Measurements from ENCODE around the gene FAM222A. TPM values are rescaled to one million over a fixed set of nuclear protein-coding genes. Genes with fewer than 3 reads are reported as not detected.

FAM222A gene
- polyA plus RNA-seq, 1 experiment = 0.36 TPM

- TF ChIP-seq CTCF (IDR thresholded peaks at IDR 0.05; ENCODE audit: insufficient read depth, low read depth, low read length) = no peak
- ChIA-PET POLR2A (no interaction called here), CTCF (interaction anchor here (1.5 kb wide), 1 partner anchor 17 kb away, joined by 3 read pairs; no protein-coding TSS in a partner anchor)
- Histone ChIP-seq H3K27me3 (ENCODE audit: control insufficient read depth, insufficient read depth, low read length) (peaks cover 2% of the 10 kb centered on the region; the same call in 1 of the 2 replicates), H3K4me3 (ENCODE audit: low read depth, low read length) (no peak overlapping the region), H3K36me3 (ENCODE audit: control insufficient read depth, insufficient read depth, low read length) (no peaks in the 10 kb centered on the region)
- DNase-seq (ENCODE audit: low read depth) = no peak
Observed at GRCh38 chr12:109722022-109722720, 8.5 kb downstream of the FAM222A start.

- no peaks in the 10 kb centered on the region for H3K36me3 ChIP-seq (ENCODE audit: control insufficient read depth, insufficient read depth, low read length)
- peaks cover 2% of the 10 kb centered on the region; the same call in 1 of the 2 replicates for H3K27me3 ChIP-seq (ENCODE audit: control insufficient read depth, insufficient read depth, low read length)
- no peak overlapping the region for H3K4me3 ChIP-seq (ENCODE audit: low read depth, low read length)
- ChIA-PET CTCF (interaction anchor here (1.2 to 1.5 kb wide), 2 partner anchors 16 to 31 kb away, joined by 3 read pairs; no protein-coding TSS in a partner anchor), POLR2A (no interaction called here)
- DNase-seq (ENCODE audit: low read depth) = no peak
- no peak for TF ChIP-seq CTCF (IDR thresholded peaks at IDR 0.05; ENCODE audit: insufficient read depth, low read depth, low read length)
Observed at GRCh38 chr12:109722721-109723094, 9.1 kb downstream of the FAM222A start.

GRCh38 chr12:109723311-109723881 is 9.8 kb downstream of the FAM222A start:
- CTCF ChIA-PET = interaction anchor here (0.8 to 1.2 kb wide), 2 partner anchors 30 to 126 kb away, joined by 3 to 4 read pairs; no protein-coding TSS in a partner anchor
- no peaks in the 10 kb centered on the region for H3K36me3 ChIP-seq (ENCODE audit: control insufficient read depth, insufficient read depth, low read length)
- no peak for DNase-seq (ENCODE audit: low read depth)
- H3K4me3 ChIP-seq (ENCODE audit: low read depth, low read length) = no peak overlapping the region
- TF ChIP-seq CTCF (IDR thresholded peaks at IDR 0.05; ENCODE audit: insufficient read depth, low read depth, low read length) = no peak
- no peaks in the 10 kb centered on the region; the same call in 1 of the 2 replicates for H3K27me3 ChIP-seq (ENCODE audit: control insufficient read depth, insufficient read depth, low read length)
- POLR2A ChIA-PET = no interaction called here

GRCh38 chr12:109724321-109724892 is 10.8 kb downstream of the FAM222A start:
- TF ChIP-seq CTCF (IDR thresholded peaks at IDR 0.05; ENCODE audit: insufficient read depth, low read depth, low read length) = no peak
- Histone ChIP-seq H3K27me3 (ENCODE audit: control insufficient read depth, insufficient read depth, low read length) (no peaks in the 10 kb centered on the region; the same call in 1 of the 2 replicates), H3K4me3 (ENCODE audit: low read depth, low read length) (no peak overlapping the region), H3K36me3 (ENCODE audit: control insufficient read depth, insufficient read depth, low read length) (no peaks in the 10 kb centered on the region)
- CTCF ChIA-PET = interaction anchor here (0.6 kb wide), 2 partner anchors 21 to 606 kb away, joined by 3 read pairs; no protein-coding TSS in a partner anchor
- DNase-seq (ENCODE audit: low read depth) = no peak
- POLR2A ChIA-PET = no interaction called here
